Glutamatergic neuron (in vitro differentiated cells): ENCODE results near the gene MSH5. TPM values are rescaled to one million over a fixed set of nuclear protein-coding genes. Genes with fewer than 3 reads are reported as not detected.

ENCODE experiments used
- DNase-seq: peaks from one replicate; pipeline ENCODE4 v3.0.0; 2022
- H3K27ac Mint-ChIP-seq: one replicate; pipeline ENCODE4 v1.8.0; 2020; ENCODE audit warnings: mild to moderate bottlenecking, mixed read lengths, inconsistent platforms; ENCODE audit not compliant: unreplicated experiment
- H3K27me3 Mint-ChIP-seq: one replicate; pipeline ENCODE4 v1.8.0; 2020; ENCODE audit warnings: mild to moderate bottlenecking, moderate library complexity, mixed read lengths, inconsistent platforms; ENCODE audit not compliant: unreplicated experiment
- H3K36me3 Mint-ChIP-seq: one replicate; pipeline ENCODE4 v1.8.0; 2020; ENCODE audit warnings: mild to moderate bottlenecking, mixed read lengths, inconsistent platforms; ENCODE audit not compliant: unreplicated experiment
- H3K4me1 Mint-ChIP-seq: one replicate; pipeline ENCODE4 v1.8.0; 2020; ENCODE audit warnings: mild to moderate bottlenecking, low read depth, mixed read lengths, inconsistent platforms; ENCODE audit not compliant: unreplicated experiment
- H3K4me3 Mint-ChIP-seq: one replicate; pipeline ENCODE4 v1.8.0; 2020; ENCODE audit warnings: mild to moderate bottlenecking, mixed read lengths, inconsistent platforms; ENCODE audit not compliant: unreplicated experiment
- H3K9me3 Mint-ChIP-seq: one replicate; pipeline ENCODE4 v1.8.0; 2020; ENCODE audit warnings: mild to moderate bottlenecking, moderate library complexity, mixed read lengths, inconsistent platforms; ENCODE audit not compliant: unreplicated experiment
- CTCF ChIP-seq: fragments of 200-600 bp; sonication (generic); IDR thresholded peaks from one replicate; pipeline ENCODE4 v1.5.0; 2021; ENCODE audit not compliant: partially characterized antibody, unreplicated experiment
- total RNA-seq: library from RNA; stranded (reverse); fragmentation: NEBNext Ultra II Directional; extraction: Animal tissue kit (Norgen Biotek cat#: 25700); gene quantifications from one replicate; pipeline ENCODE4 v1.2.1, GENCODE V29; 2021; ENCODE audit not compliant: unreplicated experiment

The MSH5 gene
- total RNA-seq, 1 donor from 2014 or later = 25.7 TPM

- no peak for TF ChIP-seq CTCF
- Mint-ChIP-seq H3K4me3 (no peak overlapping the region), H3K27me3 (peaks cover 2% of the 10 kb centered on the region), H3K9me3 (peaks cover 3% of the 10 kb centered on the region), H3K36me3 (no peaks in the 10 kb centered on the region), H3K4me1 (no peaks in the 10 kb centered on the region), H3K27ac (no peak overlapping the region)
- no peak for DNase-seq
These were observed 13.0 kb downstream of the MSH5 start for GRCh38 chr6:31752739-31753319.

- H3K9me3 Mint-ChIP-seq = no peaks in the 10 kb centered on the region
- no peak overlapping the region for H3K27ac Mint-ChIP-seq
- peaks cover 7% of the 10 kb centered on the region for H3K36me3 Mint-ChIP-seq
- no peak for DNase-seq
- no peaks in the 10 kb centered on the region for H3K4me1 Mint-ChIP-seq
- H3K4me3 Mint-ChIP-seq = no peak overlapping the region
- TF ChIP-seq CTCF = no peak
- H3K27me3 Mint-ChIP-seq = peaks cover 4% of the 10 kb centered on the region
These were observed 18.5 kb downstream of the MSH5 start for GRCh38 chr6:31758281-31758680.

GRCh38 chr6:31760790-31761189 is 21.0 kb downstream of the MSH5 start:
- Mint-ChIP-seq H3K4me3 (no peak overlapping the region), H3K4me1 (peaks cover 5% of the 10 kb centered on the region), H3K9me3 (no peaks in the 10 kb centered on the region), H3K36me3 (peaks cover 7% of the 10 kb centered on the region), H3K27ac (no peak overlapping the region), H3K27me3 (peaks cover 4% of the 10 kb centered on the region)
- DNase-seq = no peak
- no peak for TF ChIP-seq CTCF

GRCh38 chr6:31761343-31761742 is 21.5 kb downstream of the MSH5 start:
- no peak for TF ChIP-seq CTCF
- Mint-ChIP-seq H3K27ac (no peak overlapping the region), H3K4me1 (peaks cover 5% of the 10 kb centered on the region), H3K4me3 (no peak overlapping the region), H3K9me3 (no peaks in the 10 kb centered on the region), H3K27me3 (peaks cover 4% of the 10 kb centered on the region), H3K36me3 (peaks cover 7% of the 10 kb centered on the region)
- no peak for DNase-seq

GRCh38 chr6:31762356-31762755 is 22.6 kb downstream of the MSH5 start, which contains the start of gene SAPCD1:
Gene SAPCD1 (plus strand): TSS chr6:31762656. CDS start chr6:31763055, 399 bp downstream.
- Mint-ChIP-seq H3K4me1 (peaks cover 5% of the 10 kb centered on the region), H3K27me3 (peaks cover 4% of the 10 kb centered on the region), H3K9me3 (no peaks in the 10 kb centered on the region), H3K4me3 (no peak within 1 kb of the TSS), H3K36me3 (peaks cover 7% of the 10 kb centered on the region), H3K27ac (peak within 1 kb of the TSS; percentile 18)
- DNase-seq = no peak
- no peak for TF ChIP-seq CTCF
